NB4 (cell line): ENCODE results near the gene DEFB132.

ENCODE experiments used
- DNase-seq: peaks from one replicate; pipeline ENCODE4 v3.0.0; 2010; ENCODE audit warnings: low read depth
- H3K4me3 ChIP-seq: one replicate; pipeline ENCODE4 v1.5.1; 2011; ENCODE audit warnings: mild to moderate bottlenecking, low read depth, low read length, moderate library complexity
- MYC ChIP-seq: IDR thresholded peaks from 2 replicates; pipeline ENCODE4 v1.6.1; 2011; ENCODE audit warnings: low read depth, low read length
- POLR2A ChIP-seq: IDR thresholded peaks from 2 replicates; pipeline ENCODE4 v1.6.1; 2011; ENCODE audit warnings: mild to moderate bottlenecking; ENCODE audit not compliant: insufficient read length; ENCODE audit errors: extremely low read depth
- TF ChIP-seq, protein P1 (sequence below): IDR thresholded peaks from one replicate; pipeline ENCODE4 v1.5.1; 2012; ENCODE audit warnings: low read depth, low read length
- TF ChIP-seq, protein P2 (sequence below): IDR thresholded peaks from 2 replicates; pipeline ENCODE4 v1.6.1; 2011; ENCODE audit warnings: low read depth, low read length

The DEFB132 gene

DNA sequence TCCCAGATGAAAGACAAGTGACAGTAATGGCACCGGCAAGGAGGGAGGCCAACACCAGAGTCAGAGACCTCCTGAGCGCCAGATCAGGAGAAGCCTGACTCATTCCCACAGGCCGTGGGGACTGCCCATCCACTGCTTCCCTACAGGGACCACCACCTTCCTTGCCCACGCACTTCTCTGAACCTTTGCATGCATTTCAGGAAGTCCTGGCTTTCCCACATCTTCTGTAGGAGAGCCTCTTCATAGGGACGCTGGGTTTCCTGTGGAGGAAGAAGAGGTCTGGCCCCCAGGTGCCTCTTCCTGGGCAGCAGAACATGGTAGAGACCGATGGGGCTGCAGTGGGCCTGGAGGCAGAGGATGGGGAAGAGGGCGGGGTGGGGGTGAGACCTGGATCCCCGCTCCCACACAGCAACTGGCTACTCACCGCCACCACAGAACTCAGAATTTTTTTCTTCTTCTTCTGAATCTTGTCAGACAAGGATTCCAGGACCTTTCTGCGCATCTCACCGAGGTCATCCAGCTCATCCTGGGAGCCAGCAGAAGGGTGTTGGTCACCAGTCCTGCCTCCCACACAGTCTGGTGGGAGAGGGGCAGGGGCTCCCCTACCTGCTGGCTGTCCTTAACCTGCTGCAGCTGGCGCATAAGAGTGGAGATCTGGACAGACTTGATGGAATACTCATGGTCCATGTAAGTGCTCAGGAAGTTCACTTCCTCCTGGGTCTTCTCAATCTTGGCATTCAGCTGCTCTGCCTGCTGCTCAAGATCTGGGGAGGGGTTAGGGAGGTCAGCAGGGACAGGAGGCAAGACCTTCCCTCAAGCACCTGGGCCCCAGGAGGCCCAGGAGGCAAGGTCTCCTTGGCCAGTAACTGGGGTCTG lies 19.3 kb downstream of the DEFB132 start:
- DNase-seq = no peak
- TF ChIP-seq, protein P1, sequence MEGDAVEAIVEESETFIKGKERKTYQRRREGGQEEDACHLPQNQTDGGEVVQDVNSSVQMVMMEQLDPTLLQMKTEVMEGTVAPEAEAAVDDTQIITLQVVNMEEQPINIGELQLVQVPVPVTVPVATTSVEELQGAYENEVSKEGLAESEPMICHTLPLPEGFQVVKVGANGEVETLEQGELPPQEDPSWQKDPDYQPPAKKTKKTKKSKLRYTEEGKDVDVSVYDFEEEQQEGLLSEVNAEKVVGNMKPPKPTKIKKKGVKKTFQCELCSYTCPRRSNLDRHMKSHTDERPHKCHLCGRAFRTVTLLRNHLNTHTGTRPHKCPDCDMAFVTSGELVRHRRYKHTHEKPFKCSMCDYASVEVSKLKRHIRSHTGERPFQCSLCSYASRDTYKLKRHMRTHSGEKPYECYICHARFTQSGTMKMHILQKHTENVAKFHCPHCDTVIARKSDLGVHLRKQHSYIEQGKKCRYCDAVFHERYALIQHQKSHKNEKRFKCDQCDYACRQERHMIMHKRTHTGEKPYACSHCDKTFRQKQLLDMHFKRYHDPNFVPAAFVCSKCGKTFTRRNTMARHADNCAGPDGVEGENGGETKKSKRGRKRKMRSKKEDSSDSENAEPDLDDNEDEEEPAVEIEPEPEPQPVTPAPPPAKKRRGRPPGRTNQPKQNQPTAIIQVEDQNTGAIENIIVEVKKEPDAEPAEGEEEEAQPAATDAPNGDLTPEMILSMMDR = no peak
- TF ChIP-seq POLR2A = no peak
- TF ChIP-seq MYC = no peak
- TF ChIP-seq, protein P2, sequence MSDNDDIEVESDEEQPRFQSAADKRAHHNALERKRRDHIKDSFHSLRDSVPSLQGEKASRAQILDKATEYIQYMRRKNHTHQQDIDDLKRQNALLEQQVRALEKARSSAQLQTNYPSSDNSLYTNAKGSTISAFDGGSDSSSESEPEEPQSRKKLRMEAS = no peak
- no peak overlapping the region for H3K4me3 ChIP-seq

GRCh38 chr20:277496-277781 lies 19.9 kb downstream of the DEFB132 start:
- DNase-seq = no peak
- TF ChIP-seq POLR2A = no peak
- TF ChIP-seq, protein P2 = no peak
- TF ChIP-seq, protein P1 = no peak
- TF ChIP-seq MYC = no peak
- H3K4me3 ChIP-seq = no peak overlapping the region

DNA sequence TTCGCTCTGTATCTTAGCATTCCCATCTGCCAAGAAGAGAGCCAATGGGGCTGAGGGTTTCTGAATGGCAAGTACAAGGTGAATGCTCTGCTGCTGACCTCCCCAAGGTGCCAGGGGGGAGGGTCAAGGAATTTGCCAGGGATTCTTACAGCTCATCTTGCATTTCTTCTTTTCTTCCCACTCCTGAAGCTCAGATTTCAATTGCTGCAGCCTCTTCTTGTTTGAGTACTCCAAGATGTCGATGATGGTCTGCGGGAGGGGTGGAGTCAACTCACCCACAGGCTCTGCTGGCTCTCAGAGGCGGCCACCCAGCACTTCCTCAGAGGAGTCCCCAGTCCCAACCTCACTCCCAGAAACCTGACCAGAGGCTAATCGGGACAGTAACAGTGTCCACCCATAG lies 20.7 kb downstream of the DEFB132 start:
- no peak overlapping the region for H3K4me3 ChIP-seq
- TF ChIP-seq, protein P2 = no peak
- no peak for TF ChIP-seq MYC
- TF ChIP-seq, protein P1 = no peak
- TF ChIP-seq POLR2A = no peak
- DNase-seq = no peak

GRCh38 chr20:278607-279571 lies 21.4 kb downstream of the DEFB132 start:
- H3K4me3 ChIP-seq = no peak overlapping the region
- TF ChIP-seq, protein P1 = no peak
- TF ChIP-seq POLR2A (no peak), MYC (no peak)
- TF ChIP-seq, protein P2 = no peak
- DNase-seq = no peak

- H3K4me3 ChIP-seq = no peak overlapping the region
- DNase-seq = no peak
- TF ChIP-seq MYC (no peak), POLR2A (no peak)
- TF ChIP-seq, protein P1 = no peak
- TF ChIP-seq, protein P2 = no peak
Observed at GRCh38 chr20:284172-284571, 26.6 kb downstream of the DEFB132 start.
